ENCODE measurements around the gene MPL.

MPL gene

GRCh38 chr1:43376723-43377235, 39.2 kb downstream of the MPL start:
- no peak for DNase-seq
- no peaks in the 10 kb centered on the region for H3K4me1 ChIP-seq
- TF ChIP-seq CTCF (IDR thresholded peaks at IDR 0.05; ENCODE audit: low read depth, low read length): no peak
- H3K4me3 ChIP-seq (ENCODE audit: low read depth, low read length): no peak overlapping the region
- no peaks in the 10 kb centered on the region for H3K36me3 ChIP-seq
- H3K27me3 ChIP-seq: no peaks in the 10 kb centered on the region
- no peaks in the 10 kb centered on the region for H3K9me3 ChIP-seq

DNA sequence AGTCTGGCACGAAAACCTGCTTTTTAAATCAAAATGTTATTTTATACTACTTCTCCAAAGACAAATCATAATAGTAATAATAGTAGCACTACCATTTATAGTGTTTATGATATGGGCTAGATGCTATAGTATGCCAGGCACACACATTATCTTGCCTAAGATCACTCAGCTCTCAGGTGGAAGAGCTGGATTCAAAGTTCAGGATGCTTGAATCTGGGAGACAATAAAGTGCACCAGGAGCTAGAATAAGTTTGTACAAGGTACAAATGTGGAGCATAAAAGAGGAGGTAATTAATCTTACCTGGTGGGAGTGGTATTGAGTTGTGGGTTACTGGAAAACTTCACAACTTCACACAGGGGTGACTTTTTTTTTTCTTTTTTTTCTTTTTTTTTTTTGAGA, 40.2 kb downstream of the MPL start:
- DNase-seq: no peak
- TF ChIP-seq CTCF (IDR thresholded peaks at IDR 0.05; ENCODE audit: low read depth, low read length): no peak
- no peaks in the 10 kb centered on the region for H3K9me3 ChIP-seq
- no peaks in the 10 kb centered on the region for H3K4me1 ChIP-seq
- no peaks in the 10 kb centered on the region for H3K36me3 ChIP-seq
- no peak overlapping the region for H3K4me3 ChIP-seq (ENCODE audit: low read depth, low read length)
- H3K27me3 ChIP-seq: no peaks in the 10 kb centered on the region

GRCh38 chr1:43379476-43379875, 41.9 kb downstream of the MPL start:
- no peak for TF ChIP-seq CTCF (IDR thresholded peaks at IDR 0.05; ENCODE audit: low read depth, low read length)
- no peaks in the 10 kb centered on the region for H3K4me1 ChIP-seq
- H3K36me3 ChIP-seq: no peaks in the 10 kb centered on the region

DNA sequence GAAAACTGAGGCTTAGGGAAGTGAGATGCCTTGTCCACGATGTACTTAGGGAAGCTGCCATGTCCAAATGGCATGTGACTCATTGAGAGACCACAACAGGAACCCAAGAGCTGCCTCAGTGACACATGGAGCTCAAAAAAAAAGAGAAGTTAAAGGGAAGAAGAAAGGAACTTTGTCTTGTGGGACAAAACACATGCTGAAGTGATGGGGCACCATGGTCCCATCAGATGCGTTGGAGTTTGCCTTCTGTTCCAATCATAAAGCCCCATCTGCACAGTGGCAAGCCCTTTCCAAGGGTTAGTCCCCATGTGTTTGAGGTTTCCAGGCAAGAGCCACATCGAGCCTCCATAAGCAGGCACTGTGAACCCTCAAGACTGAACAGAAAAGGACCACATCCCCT, 44.0 kb downstream of the MPL start:
- TF ChIP-seq CTCF (IDR thresholded peaks at IDR 0.05; ENCODE audit: low read depth, low read length): no peak
- H3K4me1 ChIP-seq: no peaks in the 10 kb centered on the region
- no peaks in the 10 kb centered on the region for H3K9me3 ChIP-seq
- peaks cover 4% of the 10 kb centered on the region; the same call in 1 of the 2 replicates for H3K36me3 ChIP-seq
- DNase-seq: no peak
- no peaks in the 10 kb centered on the region for H3K27me3 ChIP-seq
- H3K4me3 ChIP-seq (ENCODE audit: low read depth, low read length): no peak overlapping the region

More at GRCh38 chr1:43379476-43379875, 41.9 kb downstream of the MPL start:
- DNase-seq: no peak
- H3K9me3 ChIP-seq: no peaks in the 10 kb centered on the region
- no peak overlapping the region for H3K4me3 ChIP-seq (ENCODE audit: low read depth, low read length)
- H3K27me3 ChIP-seq: no peaks in the 10 kb centered on the region

- DNase-seq: no peak
- no peaks in the 10 kb centered on the region for H3K27me3 ChIP-seq
- peaks cover 4% of the 10 kb centered on the region; the same call in 1 of the 2 replicates for H3K36me3 ChIP-seq
- H3K9me3 ChIP-seq: no peaks in the 10 kb centered on the region
- H3K4me3 ChIP-seq (ENCODE audit: low read depth, low read length): no peak overlapping the region
- no peaks in the 10 kb centered on the region for H3K4me1 ChIP-seq
- no peak for TF ChIP-seq CTCF (IDR thresholded peaks at IDR 0.05; ENCODE audit: low read depth, low read length)
These were observed 44.6 kb downstream of the MPL start for GRCh38 chr1:43382027-43382779.

DNA sequence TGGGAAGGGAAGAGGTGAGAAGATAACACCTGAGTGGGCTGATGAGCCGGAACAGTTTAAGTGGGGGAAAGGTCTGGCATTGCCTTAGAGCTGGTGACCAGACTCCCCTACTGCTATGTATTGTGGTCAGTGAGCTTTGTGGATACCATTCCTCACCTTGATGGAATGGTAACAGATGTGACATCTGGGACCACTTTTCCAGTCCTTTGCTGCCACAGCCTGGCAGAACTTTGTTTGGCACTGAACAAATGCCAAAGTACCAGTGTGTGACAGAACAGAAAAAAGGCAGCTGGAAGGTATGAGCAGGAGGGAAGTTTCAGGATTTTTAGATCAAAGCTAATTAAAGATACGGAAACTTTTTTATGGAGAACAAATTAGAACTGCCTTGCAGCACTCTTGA, 45.8 kb downstream of the MPL start:
- TF ChIP-seq CTCF (IDR thresholded peaks at IDR 0.05; ENCODE audit: low read depth, low read length): 0 out of 2 replicates have a peak, but pooled peaks have one; percentile 12
- no peak for DNase-seq
- no peaks in the 10 kb centered on the region for H3K27me3 ChIP-seq
- H3K36me3 ChIP-seq: peaks cover 4% of the 10 kb centered on the region
- no peak overlapping the region for H3K4me3 ChIP-seq (ENCODE audit: low read depth, low read length)
- no peaks in the 10 kb centered on the region for H3K9me3 ChIP-seq
- no peaks in the 10 kb centered on the region for H3K4me1 ChIP-seq

All from BE2C (cell line).